Daoy (cell line): ENCODE data around the gene SMARCD1. TPM values are rescaled to one million over a fixed set of nuclear protein-coding genes. Genes with fewer than 3 reads are reported as not detected.
A peak's percentile ranks its signal among the peaks of the same experiment; 100 is the strongest.

Experiments
- DNase-seq: peaks from one replicate; pipeline ENCODE4 v3.0.0-alpha.2; 2015; ENCODE audit warnings: low read depth
- total RNA-seq: library from RNA; depleted of rRNA; stranded (reverse); fragments of >200 nt; shearing (Covaris generic); gene quantifications from 2 replicates; pipeline ENCODE4 v1.2.3, GENCODE V29; 2014

The SMARCD1 gene
- total RNA-seq, 1 experiment from 2014 or later: 98.4 TPM

GRCh38 chr12:50104417-50105366 is 19.6 kb downstream of the SMARCD1 start:
- DNase-seq: no peak

DNA sequence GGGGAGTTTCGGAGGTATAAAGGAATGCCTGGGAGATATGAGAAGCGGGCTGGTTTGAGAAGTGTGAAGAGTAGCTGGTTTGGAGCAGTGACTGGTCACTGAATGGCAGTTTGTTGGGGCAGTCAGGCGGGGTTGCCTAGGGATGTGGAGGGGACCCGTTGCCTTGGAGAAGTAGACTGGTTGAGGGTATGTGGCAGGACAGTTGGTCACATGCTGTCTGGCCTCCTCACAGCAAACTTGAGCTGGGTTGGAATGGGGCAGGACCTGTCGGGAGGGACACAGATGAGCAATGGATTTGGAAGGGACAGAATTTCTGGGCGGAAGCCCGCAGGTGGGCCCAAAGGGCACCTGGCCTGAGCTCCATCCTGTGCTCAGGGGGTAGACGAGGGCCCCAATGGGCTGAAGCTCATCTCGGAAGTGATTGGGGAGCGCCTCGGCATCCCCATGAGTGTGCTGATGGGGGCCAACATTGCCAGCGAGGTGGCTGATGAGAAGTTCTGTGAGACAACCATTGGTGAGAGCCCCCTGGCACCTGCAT is 20.8 kb downstream of the SMARCD1 start:
- no peak for DNase-seq

DNA sequence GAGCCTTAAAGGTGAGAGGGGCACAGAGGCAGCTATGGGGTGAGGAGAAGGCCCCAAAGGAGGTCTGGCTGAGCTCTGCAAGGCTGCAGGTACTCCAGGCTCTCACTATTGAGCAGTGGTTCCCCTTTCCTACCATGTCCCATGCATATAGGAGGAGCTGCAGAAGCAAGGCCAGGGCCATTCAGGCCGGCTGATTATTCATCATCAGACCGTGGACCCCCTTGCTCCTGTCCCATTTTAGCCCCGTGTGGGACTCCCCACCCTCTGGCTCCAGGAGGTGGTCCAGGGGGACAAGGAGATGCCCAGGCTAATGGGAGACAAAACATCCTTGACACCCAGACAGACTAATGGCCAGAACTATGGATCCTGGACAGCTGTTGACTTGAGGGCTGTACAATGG is 21.8 kb downstream of the SMARCD1 start:
- no peak for DNase-seq

- DNase-seq: no peak
Measured at GRCh38 chr12:50107416-50108268, 22.5 kb downstream of the SMARCD1 start.

- no peak for DNase-seq
Measured at GRCh38 chr12:50109319-50109718, 24.2 kb downstream of the SMARCD1 start.

DNA sequence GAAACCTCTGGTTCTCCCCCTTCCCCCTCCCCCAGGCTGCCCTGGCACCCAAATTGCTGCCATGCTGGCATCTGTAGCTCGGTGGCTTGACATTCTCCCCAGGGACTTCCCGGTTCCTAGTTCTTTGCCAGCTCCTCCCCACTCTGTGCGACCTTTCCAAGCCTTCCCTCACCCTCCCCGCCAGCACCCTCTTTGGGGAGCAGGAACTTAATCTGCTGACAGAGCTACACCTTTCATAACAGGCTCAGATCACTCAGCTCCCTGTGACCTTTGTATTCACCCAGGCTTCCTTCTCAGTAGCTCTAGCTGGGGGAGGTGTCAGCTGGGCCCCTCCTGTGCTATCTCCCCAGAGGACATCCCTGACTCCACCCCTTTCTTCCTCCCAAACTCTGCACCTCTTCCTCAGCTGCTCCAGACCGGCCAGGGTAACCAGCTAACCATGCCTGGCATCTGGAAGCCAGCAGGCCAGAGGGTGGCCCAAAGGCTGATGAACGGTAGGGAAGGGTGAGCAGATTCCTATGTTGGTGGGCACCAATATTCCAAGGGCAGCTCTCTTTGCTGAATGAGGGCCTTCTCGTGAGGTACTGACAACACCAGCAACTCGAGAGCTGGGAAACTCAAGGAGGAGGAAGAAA is 25.1 kb downstream of the SMARCD1 start:
- DNase-seq: no peak

GRCh38 chr12:50110762-50111351 is 25.7 kb downstream of the SMARCD1 start:
- DNase-seq: peak; percentile 31

DNA sequence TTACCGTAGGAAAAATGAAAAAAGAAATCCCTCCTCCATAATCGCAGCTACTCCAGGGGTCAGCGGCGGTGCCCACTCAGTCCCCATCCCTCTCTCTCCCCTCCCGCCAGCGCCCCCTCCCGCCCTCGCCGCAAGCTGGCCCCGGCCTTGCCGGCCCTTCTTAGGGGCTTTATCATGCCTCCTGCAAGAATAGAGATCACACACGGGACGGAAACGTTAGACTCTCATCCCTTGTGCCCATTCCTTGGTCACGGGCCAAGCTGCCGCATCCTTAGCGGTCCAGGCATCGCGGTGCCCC is 26.2 kb downstream of the SMARCD1 start:
- DNase-seq: no peak

DNA sequence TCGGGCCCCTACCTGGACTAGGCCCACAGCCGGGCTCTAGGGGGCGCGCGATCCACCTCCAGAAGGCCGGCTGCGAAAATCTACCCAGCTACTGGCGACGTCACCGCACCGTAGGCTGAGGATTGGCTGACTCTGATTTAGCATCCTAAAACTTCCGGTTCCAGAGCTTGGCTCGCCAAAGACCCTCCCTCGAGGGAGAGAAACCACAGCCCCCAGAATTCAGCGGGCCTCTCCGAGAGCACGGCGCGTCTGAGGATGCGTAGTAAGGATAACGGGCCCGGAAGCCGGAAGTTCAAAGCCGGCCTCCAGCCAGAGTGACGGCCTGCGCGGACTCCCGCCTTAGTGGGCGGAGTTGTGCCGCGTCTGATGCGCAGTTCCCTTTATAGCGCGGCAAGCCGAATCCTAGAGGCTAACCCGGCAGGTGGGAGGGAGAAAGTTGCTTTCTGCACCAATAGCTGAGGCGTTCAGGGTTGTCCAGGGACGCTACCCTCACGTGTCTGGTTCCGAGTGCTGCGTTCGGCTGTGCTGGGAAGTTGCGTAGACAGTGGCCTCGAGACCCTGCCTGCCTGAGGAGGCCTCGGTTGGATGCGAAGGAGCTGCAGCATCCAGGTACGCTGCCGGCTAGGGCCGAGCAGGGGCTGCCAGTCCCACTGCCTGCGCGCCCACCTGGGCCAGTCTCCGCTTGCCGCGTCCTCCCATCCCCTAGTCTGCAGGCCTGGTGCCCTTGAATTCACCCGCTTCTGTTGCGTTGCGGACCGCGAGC is 26.7 kb downstream of the SMARCD1 start, which contains the start of gene COX14:
TSS of gene COX14 (plus strand) at position 544 of the 763 bp plus-strand sequence. CDS start 7,808 bp downstream, outside the sequence.
- DNase-seq: peak; percentile 99

GRCh38 chr12:50112456-50113218 is 27.5 kb downstream of the SMARCD1 start:
- no peak for DNase-seq

- DNase-seq: no peak
Measured at GRCh38 chr12:50117057-50117622, 32.0 kb downstream of the SMARCD1 start.

GRCh38 chr12:50119387-50119786 is 34.2 kb downstream of the SMARCD1 start:
- no peak for DNase-seq

GRCh38 chr12:50120521-50120920 is 35.4 kb downstream of the SMARCD1 start:
- DNase-seq: no peak

- no peak for DNase-seq
Measured at GRCh38 chr12:50120953-50121352, 35.8 kb downstream of the SMARCD1 start.

DNA sequence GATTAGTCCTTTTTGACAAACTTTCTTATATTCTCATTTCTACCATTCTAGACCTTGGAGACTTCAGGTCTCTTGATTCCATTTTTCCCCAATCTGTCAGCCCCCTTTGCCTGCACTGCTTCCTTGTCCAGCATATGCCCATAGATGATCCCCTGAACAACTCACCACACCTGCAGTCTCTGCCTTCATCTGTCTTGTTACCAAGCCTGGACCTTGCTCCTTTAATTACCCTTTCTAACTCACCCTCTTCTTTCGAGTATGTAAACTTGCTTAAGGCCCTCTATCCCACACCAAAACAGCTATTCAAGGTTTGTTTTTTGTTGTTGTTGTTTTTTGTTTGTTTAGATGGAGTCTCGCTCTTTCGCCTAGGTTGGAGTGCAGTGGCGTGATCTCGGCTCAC is 36.5 kb downstream of the SMARCD1 start:
- DNase-seq: no peak

DNA sequence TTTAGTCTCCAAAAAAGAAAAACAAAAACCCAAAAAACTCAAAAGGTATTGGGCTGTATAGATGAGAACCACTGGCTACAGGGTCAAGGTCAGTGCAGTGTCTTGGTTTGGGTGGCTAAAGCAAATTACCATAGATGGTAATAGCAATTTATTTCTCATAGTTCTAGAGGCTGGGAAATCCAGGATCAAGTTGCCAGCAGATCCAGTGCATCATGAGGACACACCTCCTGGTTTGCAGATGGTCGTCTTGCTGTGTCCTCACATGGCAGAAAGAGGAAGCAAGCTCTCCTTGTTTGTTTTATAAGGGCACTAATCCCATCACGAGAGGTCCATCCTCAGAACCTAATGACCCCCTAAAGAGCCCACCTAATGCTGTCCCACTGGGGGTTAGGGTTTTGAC is 38.1 kb downstream of the SMARCD1 start:
- no peak for DNase-seq

- DNase-seq: no peak
Measured at GRCh38 chr12:50127546-50127945, 42.4 kb downstream of the SMARCD1 start.

- DNase-seq: no peak
Measured at GRCh38 chr12:50129290-50129689, 44.1 kb downstream of the SMARCD1 start.

DNA sequence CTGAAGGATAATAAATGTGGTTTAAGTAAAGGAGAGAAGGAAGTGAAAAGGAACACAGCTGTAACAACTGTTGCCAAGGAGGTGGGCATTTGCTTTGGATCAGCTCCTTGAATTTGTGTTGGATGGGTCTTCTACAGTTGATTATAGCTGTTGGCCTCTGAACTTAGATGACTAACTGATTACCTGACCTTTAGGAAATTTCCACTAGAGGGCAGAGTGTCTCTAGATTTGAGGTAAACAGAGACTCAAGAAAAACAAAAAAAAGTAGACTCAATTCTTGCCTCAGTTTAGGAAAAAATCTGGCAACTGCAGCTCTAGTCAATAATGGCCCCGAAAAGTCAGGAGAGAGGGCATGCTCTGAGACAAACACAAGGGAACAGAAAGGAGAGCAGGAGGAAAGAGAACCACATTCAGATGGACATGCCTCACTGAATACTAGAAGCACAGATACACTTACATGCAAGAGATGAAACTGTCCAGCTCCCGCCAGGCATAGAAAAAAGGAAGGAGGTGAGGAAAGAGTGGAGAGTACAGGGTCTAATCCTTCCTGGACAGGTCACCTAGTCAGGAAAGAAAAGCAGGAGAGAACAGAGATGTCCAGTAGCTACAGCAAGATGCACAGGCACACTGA is 47.5 kb downstream of the SMARCD1 start:
- DNase-seq: peak; percentile 28
